ENCODE measurements around the gene B4GALT6. TPM values are rescaled to one million over a fixed set of nuclear protein-coding genes. Genes with fewer than 3 reads are reported as not detected.

B4GALT6 gene
- total and polyA plus RNA-seq, 2 donors (not counting 1 experiment from before 2014, with no cell fraction given) = 1.7 TPM; not detected in 1

DNA sequence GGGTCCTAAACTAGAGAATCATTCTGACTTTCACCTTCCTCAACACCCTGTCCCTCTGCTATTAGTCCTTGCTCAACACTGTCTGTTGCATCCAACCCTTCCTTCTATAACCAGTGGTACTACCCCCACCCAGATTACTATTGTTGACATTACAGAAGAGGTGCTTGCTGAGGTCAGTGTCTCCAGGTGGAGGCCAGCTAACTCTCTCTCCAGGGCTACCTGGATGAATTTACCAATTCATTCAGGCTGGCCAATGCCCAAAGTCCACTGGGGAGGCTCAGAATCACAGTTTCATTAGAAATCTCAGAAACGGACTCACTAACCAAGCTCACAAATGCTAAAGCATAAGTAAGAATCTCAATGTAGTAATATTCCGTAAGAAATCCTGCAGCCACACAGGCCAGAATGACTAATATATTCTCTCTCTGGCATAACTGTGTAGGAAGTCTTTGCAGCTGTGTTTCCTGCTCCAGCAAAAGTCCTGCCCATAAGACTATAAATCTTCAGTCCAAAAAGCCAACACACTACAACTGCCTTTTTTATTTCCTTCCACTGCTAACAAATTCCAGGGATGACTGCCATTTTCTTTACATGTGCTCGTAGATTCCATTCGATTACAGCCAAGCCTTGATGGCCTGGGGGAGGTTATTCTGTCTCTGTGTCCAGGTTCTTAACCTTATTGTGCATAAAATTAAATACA is 102.7 kb downstream of the B4GALT6 start:
- Histone ChIP-seq H3K4me1 (ENCODE audit: control insufficient read depth in 2 of 2, insufficient read depth in 2 of 2, low read length in 2 of 2) (no peaks in the 10 kb centered on the region), H3K9me3 (ENCODE audit: control extremely low read depth in 1 of 3, control insufficient read depth in 2 of 3, insufficient read depth in 1 of 3, low read length in 2 of 3) (no peaks in the 10 kb centered on the region), H3K36me3 (replicated peaks in 1 of 2; ENCODE audit: control extremely low read depth in 1 of 2, control insufficient read depth in 1 of 2, extremely low read depth in 1 of 2, insufficient read depth in 2 of 2, low read length in 1 of 2) (no peaks in the 10 kb centered on the region), H2AFZ (ENCODE audit: insufficient read depth, low read depth, low read length, poor library complexity, severe bottlenecking) (no peak overlapping the region), H3K4me2 (replicated peaks; ENCODE audit: low read depth, low read length, poor library complexity, severe bottlenecking) (no peak overlapping the region), H3K79me2 (ENCODE audit: control insufficient read depth, insufficient read depth, low read length) (no peaks in the 10 kb centered on the region), H3K9ac (ENCODE audit: low read length) (no peak overlapping the region), H3K4me3 (ENCODE audit: control extremely low read depth in 1 of 5, extremely low read depth in 1 of 5, insufficient read depth in 1 of 5, low read depth in 2 of 5, low read length in 4 of 5) (no peak overlapping the region), H3K27ac (ENCODE audit: low read length in 2 of 2) (no peak overlapping the region), H3K27me3 (replicated peaks in 1 of 4; ENCODE audit: control extremely low read depth in 1 of 4, control insufficient read depth in 3 of 4, insufficient read depth in 4 of 4, low read length in 3 of 4) (no peaks in the 10 kb centered on the region), H4K20me1 (ENCODE audit: control insufficient read depth, insufficient read depth, low read length, poor library complexity, severe bottlenecking) (no peaks in the 10 kb centered on the region)
- no CpG with 5 or more reads among the region's 4 CpGs for WGBS (ENCODE audit: insufficient coverage)
- CTCF ChIA-PET = no interaction called here
- DNase-seq = no peak
- POLR2A ChIA-PET = no interaction called here
- Mint-ChIP-seq H3K27me3 (no peaks in the 10 kb centered on the region), H3K27ac (no peak overlapping the region), H3K4me1 (no peaks in the 10 kb centered on the region), H3K4me3 (no peak overlapping the region), H3K9me3 (ENCODE audit: insufficient read depth) (no peaks in the 10 kb centered on the region)
- no peak for TF ChIP-seq EZH2 (IDR thresholded peaks at IDR 0.05; ENCODE audit: borderline replicate concordance, insufficient read depth, low read depth, low read length, poor library complexity, severe bottlenecking)
- TF ChIP-seq, protein P1, sequence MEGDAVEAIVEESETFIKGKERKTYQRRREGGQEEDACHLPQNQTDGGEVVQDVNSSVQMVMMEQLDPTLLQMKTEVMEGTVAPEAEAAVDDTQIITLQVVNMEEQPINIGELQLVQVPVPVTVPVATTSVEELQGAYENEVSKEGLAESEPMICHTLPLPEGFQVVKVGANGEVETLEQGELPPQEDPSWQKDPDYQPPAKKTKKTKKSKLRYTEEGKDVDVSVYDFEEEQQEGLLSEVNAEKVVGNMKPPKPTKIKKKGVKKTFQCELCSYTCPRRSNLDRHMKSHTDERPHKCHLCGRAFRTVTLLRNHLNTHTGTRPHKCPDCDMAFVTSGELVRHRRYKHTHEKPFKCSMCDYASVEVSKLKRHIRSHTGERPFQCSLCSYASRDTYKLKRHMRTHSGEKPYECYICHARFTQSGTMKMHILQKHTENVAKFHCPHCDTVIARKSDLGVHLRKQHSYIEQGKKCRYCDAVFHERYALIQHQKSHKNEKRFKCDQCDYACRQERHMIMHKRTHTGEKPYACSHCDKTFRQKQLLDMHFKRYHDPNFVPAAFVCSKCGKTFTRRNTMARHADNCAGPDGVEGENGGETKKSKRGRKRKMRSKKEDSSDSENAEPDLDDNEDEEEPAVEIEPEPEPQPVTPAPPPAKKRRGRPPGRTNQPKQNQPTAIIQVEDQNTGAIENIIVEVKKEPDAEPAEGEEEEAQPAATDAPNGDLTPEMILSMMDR (IDR thresholded peaks at IDR 0.05) = no peak
- ATAC-seq (ENCODE audit: low read depth) = no peak
- intact Hi-C loops (cut with micrococcal nuclease) = no loop called here

DNA sequence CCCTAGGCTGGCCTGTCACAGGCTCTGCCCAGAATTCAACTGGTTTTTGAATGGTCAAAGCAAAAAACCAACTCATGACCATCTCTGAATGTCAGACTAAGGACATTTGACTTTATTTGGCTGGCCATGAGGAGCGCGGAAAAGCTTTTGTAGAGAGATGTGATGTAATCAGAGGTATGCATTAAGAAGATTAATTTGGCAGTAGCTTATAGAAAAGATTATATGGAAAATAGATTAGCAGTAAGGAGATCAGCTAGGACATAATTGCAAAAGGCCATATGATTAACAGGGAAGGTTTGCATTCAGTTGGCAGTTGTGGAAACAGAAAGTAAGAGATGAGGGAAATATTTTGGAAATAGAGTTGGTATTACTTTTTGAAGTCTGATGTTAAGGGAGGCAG is 105.0 kb downstream of the B4GALT6 start:
- Mint-ChIP-seq H3K27me3 (no peaks in the 10 kb centered on the region), H3K27ac (no peak overlapping the region), H3K4me3 (no peak overlapping the region), H3K4me1 (no peaks in the 10 kb centered on the region), H3K9me3 (ENCODE audit: insufficient read depth) (no peaks in the 10 kb centered on the region)
- no peak overlapping the region for H3K9ac ChIP-seq (ENCODE audit: low read length)
- 94% methylated on average over 2 of the region's 2 CpGs for WGBS (ENCODE audit: insufficient coverage)
- no peaks in the 10 kb centered on the region for H4K20me1 ChIP-seq (ENCODE audit: control insufficient read depth, insufficient read depth, low read length, poor library complexity, severe bottlenecking)
- no peaks in the 10 kb centered on the region for H3K79me2 ChIP-seq (ENCODE audit: control insufficient read depth, insufficient read depth, low read length)
- ChIA-PET CTCF (interaction anchor here (1.1 kb wide), 1 partner anchor 23 kb away, joined by 3 read pairs; no protein-coding TSS in a partner anchor), POLR2A (no interaction called here)
- ATAC-seq (ENCODE audit: low read depth) (no peak), DNase-seq (no peak)
- no peaks in the 10 kb centered on the region for H3K27me3 ChIP-seq (replicated peaks in 1 of 4; ENCODE audit: control extremely low read depth in 1 of 4, control insufficient read depth in 3 of 4, insufficient read depth in 4 of 4, low read length in 3 of 4)
- no peak overlapping the region for H3K4me2 ChIP-seq (replicated peaks; ENCODE audit: low read depth, low read length, poor library complexity, severe bottlenecking)
- TF ChIP-seq EZH2 (IDR thresholded peaks at IDR 0.05; ENCODE audit: borderline replicate concordance, insufficient read depth, low read depth, low read length, poor library complexity, severe bottlenecking) = no peak
- TF ChIP-seq, protein P1 (IDR thresholded peaks at IDR 0.05) = no peak
- no peaks in the 10 kb centered on the region for H3K36me3 ChIP-seq (replicated peaks in 1 of 2; ENCODE audit: control extremely low read depth in 1 of 2, control insufficient read depth in 1 of 2, extremely low read depth in 1 of 2, insufficient read depth in 2 of 2, low read length in 1 of 2)
- H2AFZ ChIP-seq (ENCODE audit: insufficient read depth, low read depth, low read length, poor library complexity, severe bottlenecking) = no peak overlapping the region
- intact Hi-C loops (cut with micrococcal nuclease) = no loop called here
- no peak overlapping the region for H3K27ac ChIP-seq (ENCODE audit: low read length in 2 of 2)
- no peak overlapping the region for H3K4me3 ChIP-seq (ENCODE audit: control extremely low read depth in 1 of 5, extremely low read depth in 1 of 5, insufficient read depth in 1 of 5, low read depth in 2 of 5, low read length in 4 of 5)
- H3K4me1 ChIP-seq (ENCODE audit: control insufficient read depth in 2 of 2, insufficient read depth in 2 of 2, low read length in 2 of 2) = no peaks in the 10 kb centered on the region
- H3K9me3 ChIP-seq (ENCODE audit: control extremely low read depth in 1 of 3, control insufficient read depth in 2 of 3, insufficient read depth in 1 of 3, low read length in 2 of 3) = no peaks in the 10 kb centered on the region
